ENCODE results near the gene DIDO1.

DIDO1 gene

DNA sequence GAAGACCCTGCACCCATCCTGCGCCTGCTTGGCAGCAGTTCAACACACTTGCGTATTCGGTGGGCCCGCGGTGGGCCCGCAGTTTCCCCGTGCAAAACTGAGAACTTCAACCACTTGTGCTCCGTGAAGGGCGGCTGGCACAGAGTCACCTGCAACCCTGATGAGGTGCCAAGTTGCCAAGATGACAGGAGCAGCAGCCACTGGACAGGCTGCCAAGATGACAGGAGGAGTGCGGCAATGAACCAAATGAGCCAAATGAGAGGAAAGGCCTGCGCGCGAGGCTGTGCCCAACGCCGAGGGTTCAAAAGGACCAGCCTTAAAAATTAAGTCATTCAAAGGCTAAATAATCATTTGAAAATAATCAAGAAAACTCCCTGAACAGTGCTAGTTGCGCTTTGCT lies 20.1 kb downstream of the DIDO1 start:
- TF ChIP-seq TEAD4 (IDR thresholded peaks at IDR 0.05) (no peak), TAF1 (IDR thresholded peaks at IDR 0.05; ENCODE audit: low read depth) (no peak)

DNA sequence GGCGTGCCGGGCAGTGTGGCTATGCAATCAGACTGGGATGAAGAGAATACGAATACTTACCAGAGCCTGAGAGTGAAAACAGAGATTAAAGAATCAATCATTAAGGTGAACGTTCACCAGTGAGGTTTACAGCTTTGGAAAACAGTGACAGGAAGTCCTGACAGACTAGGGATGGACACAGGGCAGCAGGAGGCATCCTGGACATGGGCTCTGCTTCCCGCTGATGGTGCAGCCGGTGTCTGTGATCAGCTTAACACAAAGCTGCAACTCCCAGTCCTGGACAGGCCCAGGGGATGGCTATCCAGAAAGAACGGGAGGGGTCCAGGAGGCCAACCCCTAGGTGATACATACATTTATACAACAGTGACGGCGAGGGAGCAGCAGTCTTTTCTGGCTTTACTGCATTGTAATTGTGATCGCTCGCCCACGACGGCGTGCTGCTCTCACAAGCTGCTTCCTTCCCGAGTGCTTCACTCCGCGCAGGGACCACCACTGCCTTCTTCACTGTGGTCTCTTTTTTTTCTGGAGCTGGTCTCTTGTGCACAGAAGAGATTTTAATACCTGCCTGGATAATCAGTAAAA lies 20.7 kb downstream of the DIDO1 start:
- TF ChIP-seq, protein P1, sequence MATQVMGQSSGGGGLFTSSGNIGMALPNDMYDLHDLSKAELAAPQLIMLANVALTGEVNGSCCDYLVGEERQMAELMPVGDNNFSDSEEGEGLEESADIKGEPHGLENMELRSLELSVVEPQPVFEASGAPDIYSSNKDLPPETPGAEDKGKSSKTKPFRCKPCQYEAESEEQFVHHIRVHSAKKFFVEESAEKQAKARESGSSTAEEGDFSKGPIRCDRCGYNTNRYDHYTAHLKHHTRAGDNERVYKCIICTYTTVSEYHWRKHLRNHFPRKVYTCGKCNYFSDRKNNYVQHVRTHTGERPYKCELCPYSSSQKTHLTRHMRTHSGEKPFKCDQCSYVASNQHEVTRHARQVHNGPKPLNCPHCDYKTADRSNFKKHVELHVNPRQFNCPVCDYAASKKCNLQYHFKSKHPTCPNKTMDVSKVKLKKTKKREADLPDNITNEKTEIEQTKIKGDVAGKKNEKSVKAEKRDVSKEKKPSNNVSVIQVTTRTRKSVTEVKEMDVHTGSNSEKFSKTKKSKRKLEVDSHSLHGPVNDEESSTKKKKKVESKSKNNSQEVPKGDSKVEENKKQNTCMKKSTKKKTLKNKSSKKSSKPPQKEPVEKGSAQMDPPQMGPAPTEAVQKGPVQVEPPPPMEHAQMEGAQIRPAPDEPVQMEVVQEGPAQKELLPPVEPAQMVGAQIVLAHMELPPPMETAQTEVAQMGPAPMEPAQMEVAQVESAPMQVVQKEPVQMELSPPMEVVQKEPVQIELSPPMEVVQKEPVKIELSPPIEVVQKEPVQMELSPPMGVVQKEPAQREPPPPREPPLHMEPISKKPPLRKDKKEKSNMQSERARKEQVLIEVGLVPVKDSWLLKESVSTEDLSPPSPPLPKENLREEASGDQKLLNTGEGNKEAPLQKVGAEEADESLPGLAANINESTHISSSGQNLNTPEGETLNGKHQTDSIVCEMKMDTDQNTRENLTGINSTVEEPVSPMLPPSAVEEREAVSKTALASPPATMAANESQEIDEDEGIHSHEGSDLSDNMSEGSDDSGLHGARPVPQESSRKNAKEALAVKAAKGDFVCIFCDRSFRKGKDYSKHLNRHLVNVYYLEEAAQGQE (IDR thresholded peaks at IDR 0.05; ENCODE audit: low read depth) = no peak
- TF ChIP-seq, protein P2, sequence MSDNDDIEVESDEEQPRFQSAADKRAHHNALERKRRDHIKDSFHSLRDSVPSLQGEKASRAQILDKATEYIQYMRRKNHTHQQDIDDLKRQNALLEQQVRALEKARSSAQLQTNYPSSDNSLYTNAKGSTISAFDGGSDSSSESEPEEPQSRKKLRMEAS (IDR thresholded peaks at IDR 0.05) = no peak
- no peak for TF ChIP-seq TEAD4 (IDR thresholded peaks at IDR 0.05)
- no peak for TF ChIP-seq TCF12 (IDR thresholded peaks at IDR 0.05; ENCODE audit: low read depth)
- no peak for TF ChIP-seq CEBPB (IDR thresholded peaks at IDR 0.05)
- TF ChIP-seq RAD21 (IDR thresholded peaks at IDR 0.05; ENCODE audit: low read depth) = no peak
- no peak for TF ChIP-seq EGR1 (IDR thresholded peaks at IDR 0.05)
- no peak for TF ChIP-seq FOXM1 (IDR thresholded peaks at IDR 0.05; ENCODE audit: borderline replicate concordance, low read depth)

DNA sequence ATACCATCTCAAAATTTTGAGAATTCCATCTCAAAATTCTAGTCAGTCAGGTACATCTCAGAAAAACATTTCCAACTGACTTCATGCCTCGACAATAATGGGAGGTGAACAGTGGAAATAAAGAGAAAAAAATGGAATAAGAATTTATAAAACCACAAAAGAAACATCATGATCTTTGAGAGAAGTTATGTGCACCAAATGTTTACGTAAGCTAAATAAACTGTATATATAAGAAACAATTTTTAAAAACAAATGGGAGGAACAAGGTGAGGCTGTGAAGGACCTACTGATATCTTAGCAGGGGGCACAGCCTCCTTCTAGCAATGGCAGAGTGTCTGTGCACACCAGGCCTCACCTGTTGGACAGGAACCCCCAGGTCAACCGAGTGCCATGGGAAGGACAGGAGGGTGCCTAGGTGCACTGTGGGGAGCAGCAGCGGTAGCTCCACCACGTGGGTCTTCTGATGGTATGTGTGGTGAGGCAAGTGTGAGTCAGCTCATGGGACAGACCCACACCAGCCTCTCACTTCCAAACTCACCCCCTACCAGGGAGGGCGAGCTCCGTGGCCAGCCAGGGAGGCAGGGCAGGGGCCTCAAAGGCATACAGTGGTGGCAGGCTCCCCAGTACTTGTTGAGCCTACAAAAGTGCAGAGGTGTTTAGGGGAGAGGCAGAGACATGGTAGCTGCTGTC lies 23.2 kb downstream of the DIDO1 start:
- TF ChIP-seq, protein P1 (IDR thresholded peaks at IDR 0.05; ENCODE audit: low read depth) = no peak
- TF ChIP-seq EGR1 (IDR thresholded peaks at IDR 0.05) (no peak), CEBPB (IDR thresholded peaks at IDR 0.05) (no peak), TEAD4 (IDR thresholded peaks at IDR 0.05) (no peak), CREB1 (IDR thresholded peaks at IDR 0.05; ENCODE audit: low read depth) (no peak), EP300 (IDR thresholded peaks at IDR 0.05; ENCODE audit: borderline replicate concordance) (no peak)
- TF ChIP-seq, protein P2 (IDR thresholded peaks at IDR 0.05) = no peak

DNA sequence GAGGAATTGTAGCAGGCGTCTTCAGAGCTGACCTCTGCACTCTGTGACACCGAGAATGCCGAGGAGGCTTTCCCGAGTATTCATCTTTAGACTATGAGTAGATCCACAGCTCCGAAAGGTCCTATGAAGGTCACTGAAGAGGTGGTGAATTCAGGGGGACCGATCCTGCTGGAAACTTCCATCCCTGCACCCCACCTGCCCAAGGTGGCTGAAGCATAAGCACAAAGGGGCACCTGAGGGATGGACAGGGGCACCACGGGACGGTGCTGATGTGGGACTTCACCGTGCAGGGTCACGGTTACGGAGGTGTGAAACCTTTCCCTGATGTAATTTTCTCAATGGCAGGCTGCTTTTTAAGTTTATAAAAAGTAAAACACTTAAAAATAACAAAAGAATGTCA lies 24.4 kb downstream of the DIDO1 start:
- TF ChIP-seq ZBTB7A (IDR thresholded peaks at IDR 0.05; ENCODE audit: low read depth) (no peak), CREB1 (IDR thresholded peaks at IDR 0.05; ENCODE audit: low read depth) (no peak), RAD21 (IDR thresholded peaks at IDR 0.05; ENCODE audit: low read depth) (no peak), TCF12 (IDR thresholded peaks at IDR 0.05; ENCODE audit: low read depth) (no peak), EGR1 (IDR thresholded peaks at IDR 0.05) (no peak), FOXM1 (IDR thresholded peaks at IDR 0.05; ENCODE audit: borderline replicate concordance, low read depth) (no peak), YY1 (IDR thresholded peaks at IDR 0.05; ENCODE audit: low read depth) (no peak), TEAD4 (IDR thresholded peaks at IDR 0.05) (no peak), NFIC (IDR thresholded peaks at IDR 0.05) (no peak), TAF1 (IDR thresholded peaks at IDR 0.05; ENCODE audit: low read depth) (no peak), CEBPB (IDR thresholded peaks at IDR 0.05) (no peak), EP300 (IDR thresholded peaks at IDR 0.05; ENCODE audit: borderline replicate concordance) (no peak)
- TF ChIP-seq, protein P1 (IDR thresholded peaks at IDR 0.05; ENCODE audit: low read depth) = no peak
- TF ChIP-seq, protein P3, sequence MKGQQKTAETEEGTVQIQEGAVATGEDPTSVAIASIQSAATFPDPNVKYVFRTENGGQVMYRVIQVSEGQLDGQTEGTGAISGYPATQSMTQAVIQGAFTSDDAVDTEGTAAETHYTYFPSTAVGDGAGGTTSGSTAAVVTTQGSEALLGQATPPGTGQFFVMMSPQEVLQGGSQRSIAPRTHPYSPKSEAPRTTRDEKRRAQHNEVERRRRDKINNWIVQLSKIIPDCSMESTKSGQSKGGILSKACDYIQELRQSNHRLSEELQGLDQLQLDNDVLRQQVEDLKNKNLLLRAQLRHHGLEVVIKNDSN (IDR thresholded peaks at IDR 0.05) = no peak
- TF ChIP-seq, protein P2 (IDR thresholded peaks at IDR 0.05) = no peak

Data from Ishikawa (cell line).